HepG2 (cell line): ENCODE results near the gene GPR62. TPM values are rescaled to one million over a fixed set of nuclear protein-coding genes. Genes with fewer than 3 reads are reported as not detected.

ENCODE experiments used
- CENPT ChIP-seq: sonication (generic); formaldehyde crosslinking; IDR thresholded peaks from 2 replicates; pipeline ENCODE4 v1.8.0; 2022; ENCODE audit warnings: low read depth, mild to moderate bottlenecking, moderate library complexity, missing genetic modification reagents
- EED ChIP-seq: sonication (generic); formaldehyde crosslinking; IDR thresholded peaks from 2 replicates; pipeline ENCODE4 v1.5.0; 2020; ENCODE audit warnings: mild to moderate bottlenecking, missing genetic modification reagents
- HOXA3 ChIP-seq: sonication (generic); formaldehyde crosslinking; IDR thresholded peaks from 2 replicates; pipeline ENCODE4 v1.5.0; 2020; ENCODE audit warnings: missing genetic modification reagents
- KDM3A ChIP-seq: IDR thresholded peaks from 2 replicates; pipeline ENCODE4 v1.6.1; 2018; ENCODE audit warnings: low read depth, missing compliant biosample characterization
- MAFK ChIP-seq, 2 experiments: IDR thresholded peaks in 1 of 2; conservative IDR thresholded peaks in 1 of 2; 2 replicates each; pipeline ENCODE4 v1.6.1; 2011; ENCODE audit warnings: improper control_type of control experiment in 2 of 2, low read length in 2 of 2
- MAZ ChIP-seq, 2 experiments: sonication (generic) in 1 of 2; formaldehyde crosslinking in 1 of 2; IDR thresholded peaks; 2 replicates each; pipeline versions ENCODE4 v1.5.0 to v1.6.1; 2012 to 2020; ENCODE audit warnings: low read depth in 2 of 2, mild to moderate bottlenecking in 2 of 2, borderline replicate concordance in 1 of 2, improper control_type of control experiment in 1 of 2, low read length in 1 of 2, missing genetic modification reagents in 1 of 2, moderate library complexity in 1 of 2
- NR2C2 ChIP-seq: sonication (generic); formaldehyde crosslinking; IDR thresholded peaks from 2 replicates; pipeline ENCODE4 v1.4.0; 2020; ENCODE audit warnings: missing genetic modification reagents, mild to moderate bottlenecking, moderate library complexity, borderline replicate concordance
- PTBP1 ChIP-seq: fragments of 200-400 bp; formaldehyde crosslinking; IDR thresholded peaks from 2 replicates; pipeline ENCODE4 v1.6.1; 2018; ENCODE audit warnings: low read length, low read depth; ENCODE audit not compliant: poor library complexity, severe bottlenecking
- RAD21 ChIP-seq: fragments of 450-650 bp; formaldehyde crosslinking; IDR thresholded peaks from 2 replicates; pipeline ENCODE4 v1.5.0; 2020; ENCODE audit warnings: mild to moderate bottlenecking
- SALL1 ChIP-seq: sonication (generic); formaldehyde crosslinking; IDR thresholded peaks from 2 replicates; pipeline ENCODE4 v1.8.0; 2022; ENCODE audit warnings: mild to moderate bottlenecking, missing genetic modification reagents
- ZFX ChIP-seq: sonication (generic); formaldehyde crosslinking; IDR thresholded peaks from 2 replicates; pipeline ENCODE4 v1.4.0; 2020; ENCODE audit warnings: mild to moderate bottlenecking, low read depth, missing genetic modification reagents, moderate library complexity
- ZNF138 ChIP-seq: sonication (generic); formaldehyde crosslinking; IDR thresholded peaks from 2 replicates; pipeline ENCODE4 v1.5.0; 2020; ENCODE audit warnings: mild to moderate bottlenecking, low read depth, missing genetic modification reagents
- ZNF253 ChIP-seq: sonication (generic); formaldehyde crosslinking; IDR thresholded peaks from 2 replicates; pipeline ENCODE4 v1.8.0; 2022; ENCODE audit warnings: mild to moderate bottlenecking, missing genetic modification reagents, borderline replicate concordance
- ZNF333 ChIP-seq: sonication (generic); formaldehyde crosslinking; IDR thresholded peaks from 2 replicates; pipeline ENCODE4 v1.4.0; 2020; ENCODE audit warnings: mild to moderate bottlenecking, missing genetic modification reagents, borderline replicate concordance
- ZNF790 ChIP-seq: sonication (generic); formaldehyde crosslinking; IDR thresholded peaks from 2 replicates; pipeline ENCODE4 v1.8.0; 2022; ENCODE audit warnings: missing genetic modification reagents, mild to moderate bottlenecking, borderline replicate concordance
- polyA plus RNA-seq, 8 experiments: library from polyadenylated mRNA; depleted of rRNA in 3 of 8; stranded (reverse) in 7 of 8; unstranded in 1 of 8; fragments of >200 nt; fragmentation: Illumina TruSeq in 4 of 8; extraction: Trizol in 4 of 8; gene quantifications; 2 replicates each; pipeline versions ENCODE4 v1.2.1 to v1.2.3, GENCODE V29; 2011 to 2016; ENCODE audit warnings: low read depth in 4 of 8, missing spikeins in 1 of 8, mixed read lengths in 1 of 8; ENCODE audit not compliant: insufficient read depth in 1 of 8
- total RNA-seq, 5 experiments: library from RNA; depleted of rRNA; stranded (reverse); fragments of >200 nt; fragmentation: Illumina TruSeq; extraction: Trizol; gene quantifications; 2 replicates each; pipeline ENCODE4 v1.2.3, GENCODE V29; 2016; ENCODE audit warnings: low read depth in 1 of 5
- TF ChIP-seq, protein P1 (sequence below): sonication (generic); formaldehyde crosslinking; IDR thresholded peaks from 2 replicates; pipeline ENCODE4 v1.5.0; 2020; ENCODE audit warnings: mild to moderate bottlenecking, missing genetic modification reagents, moderate library complexity
- TF ChIP-seq, protein P2 (sequence below): sonication (generic); formaldehyde crosslinking; IDR thresholded peaks from 2 replicates; pipeline ENCODE4 v1.4.0; 2020; ENCODE audit warnings: mild to moderate bottlenecking, missing genetic modification reagents
- TF ChIP-seq, protein P3 (sequence below): sonication (generic); formaldehyde crosslinking; IDR thresholded peaks from 2 replicates; pipeline ENCODE4 v1.4.0; 2020; ENCODE audit warnings: missing genetic modification reagents

GPR62 gene
- total and polyA plus RNA-seq, 2 of the 13 experiments (the other 11 are each of a cell fraction or from before 2014, with no cell fraction given), result not detected

DNA sequence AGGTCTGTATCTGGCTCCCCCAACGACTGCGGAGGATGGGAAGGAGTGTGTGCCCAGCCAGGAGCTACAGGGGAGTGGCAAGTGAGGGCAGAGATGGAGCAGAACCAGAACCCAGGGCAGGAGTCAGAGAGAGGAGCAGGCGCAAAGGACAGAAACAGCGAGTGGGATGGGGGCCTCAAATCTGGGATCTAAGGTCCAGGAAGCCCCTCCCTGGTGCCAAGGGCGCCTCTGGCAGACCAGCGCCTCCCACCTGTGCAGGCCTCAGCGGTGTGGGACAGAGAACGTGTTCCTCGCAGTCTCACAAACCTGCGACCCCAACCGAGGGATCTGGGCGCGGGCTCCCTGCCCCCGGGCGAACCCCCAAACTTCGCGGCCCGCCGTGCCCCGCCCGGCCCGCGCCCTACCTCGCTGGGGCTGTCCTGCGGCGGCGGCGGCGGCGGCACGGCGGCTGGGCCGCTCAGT is 11.8 kb downstream of the GPR62 start (continued):
- TF ChIP-seq, protein P1, sequence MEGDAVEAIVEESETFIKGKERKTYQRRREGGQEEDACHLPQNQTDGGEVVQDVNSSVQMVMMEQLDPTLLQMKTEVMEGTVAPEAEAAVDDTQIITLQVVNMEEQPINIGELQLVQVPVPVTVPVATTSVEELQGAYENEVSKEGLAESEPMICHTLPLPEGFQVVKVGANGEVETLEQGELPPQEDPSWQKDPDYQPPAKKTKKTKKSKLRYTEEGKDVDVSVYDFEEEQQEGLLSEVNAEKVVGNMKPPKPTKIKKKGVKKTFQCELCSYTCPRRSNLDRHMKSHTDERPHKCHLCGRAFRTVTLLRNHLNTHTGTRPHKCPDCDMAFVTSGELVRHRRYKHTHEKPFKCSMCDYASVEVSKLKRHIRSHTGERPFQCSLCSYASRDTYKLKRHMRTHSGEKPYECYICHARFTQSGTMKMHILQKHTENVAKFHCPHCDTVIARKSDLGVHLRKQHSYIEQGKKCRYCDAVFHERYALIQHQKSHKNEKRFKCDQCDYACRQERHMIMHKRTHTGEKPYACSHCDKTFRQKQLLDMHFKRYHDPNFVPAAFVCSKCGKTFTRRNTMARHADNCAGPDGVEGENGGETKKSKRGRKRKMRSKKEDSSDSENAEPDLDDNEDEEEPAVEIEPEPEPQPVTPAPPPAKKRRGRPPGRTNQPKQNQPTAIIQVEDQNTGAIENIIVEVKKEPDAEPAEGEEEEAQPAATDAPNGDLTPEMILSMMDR (CRISPR knock-in tag), result peak; percentile 18; the same call in 1 of the 2 replicates
- 0 out of 2 replicates have a peak, but pooled peaks have one; percentile 12 for TF ChIP-seq ZNF333 (CRISPR knock-in tag)
- TF ChIP-seq ZNF138 (CRISPR knock-in tag), result 0 out of 2 replicates have a peak, but pooled peaks have one; percentile 21
- no peak for TF ChIP-seq NR2C2 (CRISPR knock-in tag)
- no peak for TF ChIP-seq ZNF790 (CRISPR knock-in tag)
- no peak for TF ChIP-seq CENPT
- TF ChIP-seq ZFX (CRISPR knock-in tag), result peak; percentile 36; the same call in 1 of the 2 replicates
- no peak for TF ChIP-seq KDM3A
- no peak for TF ChIP-seq MAFK (conservative IDR thresholded peaks at IDR 0.05 in 1 of 2, IDR thresholded peaks at IDR 0.05 in 1 of 2; ENCODE audit: low read length in 2 of 2)
- TF ChIP-seq MAZ (IDR thresholded peaks at IDR 0.05; ENCODE audit: borderline replicate concordance, low read depth, low read length), result no peak
- 0 out of 2 replicates have a peak, but pooled peaks have one; percentile 39 for TF ChIP-seq MAZ (CRISPR knock-in tag; IDR thresholded peaks at IDR 0.05; ENCODE audit: low read depth)
- TF ChIP-seq PTBP1, result no peak
- TF ChIP-seq ZNF253 (CRISPR knock-in tag), result no peak
- 0 out of 2 replicates have a peak, but pooled peaks have one; percentile 33 for TF ChIP-seq EED
- TF ChIP-seq, protein P2, sequence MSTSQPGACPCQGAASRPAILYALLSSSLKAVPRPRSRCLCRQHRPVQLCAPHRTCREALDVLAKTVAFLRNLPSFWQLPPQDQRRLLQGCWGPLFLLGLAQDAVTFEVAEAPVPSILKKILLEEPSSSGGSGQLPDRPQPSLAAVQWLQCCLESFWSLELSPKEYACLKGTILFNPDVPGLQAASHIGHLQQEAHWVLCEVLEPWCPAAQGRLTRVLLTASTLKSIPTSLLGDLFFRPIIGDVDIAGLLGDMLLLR (CRISPR knock-in tag), result peak; percentile 15; the same call in 1 of the 2 replicates
- TF ChIP-seq, protein P3, sequence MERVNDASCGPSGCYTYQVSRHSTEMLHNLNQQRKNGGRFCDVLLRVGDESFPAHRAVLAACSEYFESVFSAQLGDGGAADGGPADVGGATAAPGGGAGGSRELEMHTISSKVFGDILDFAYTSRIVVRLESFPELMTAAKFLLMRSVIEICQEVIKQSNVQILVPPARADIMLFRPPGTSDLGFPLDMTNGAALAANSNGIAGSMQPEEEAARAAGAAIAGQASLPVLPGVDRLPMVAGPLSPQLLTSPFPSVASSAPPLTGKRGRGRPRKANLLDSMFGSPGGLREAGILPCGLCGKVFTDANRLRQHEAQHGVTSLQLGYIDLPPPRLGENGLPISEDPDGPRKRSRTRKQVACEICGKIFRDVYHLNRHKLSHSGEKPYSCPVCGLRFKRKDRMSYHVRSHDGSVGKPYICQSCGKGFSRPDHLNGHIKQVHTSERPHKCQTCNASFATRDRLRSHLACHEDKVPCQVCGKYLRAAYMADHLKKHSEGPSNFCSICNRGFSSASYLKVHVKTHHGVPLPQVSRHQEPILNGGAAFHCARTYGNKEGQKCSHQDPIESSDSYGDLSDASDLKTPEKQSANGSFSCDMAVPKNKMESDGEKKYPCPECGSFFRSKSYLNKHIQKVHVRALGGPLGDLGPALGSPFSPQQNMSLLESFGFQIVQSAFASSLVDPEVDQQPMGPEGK, result peak; percentile 48
- TF ChIP-seq HOXA3 (CRISPR knock-in tag), result peak; percentile 13; the same call in 1 of the 2 replicates
- TF ChIP-seq RAD21 (CRISPR knock-in tag), result 0 out of 2 replicates have a peak, but pooled peaks have one; percentile 11
- no peak for TF ChIP-seq SALL1 (CRISPR knock-in tag)
